ENCODE measurements around the gene SMAD6.

SMAD6 gene

GRCh38 chr15:66700412-66700801 is 1.6 kb upstream of the SMAD6 start:
- in situ Hi-C loops (cut with MboI; ENCODE audit: low sequenced_read_pairs, unreplicated experiment) = no loop called here
- DNase-seq (ENCODE audit: low spot score) = no peak
- no peak for TF ChIP-seq CTCF (IDR thresholded peaks at IDR 0.05; ENCODE audit: borderline replicate concordance, control extremely low read depth, extremely low read depth, insufficient read depth, missing control alignments)

GRCh38 chr15:66700802-66701421 is 1.1 kb upstream of the SMAD6 start:
- DNase-seq (ENCODE audit: low spot score) = peak; percentile 94
- in situ Hi-C loops (cut with MboI; ENCODE audit: low sequenced_read_pairs, unreplicated experiment) = no loop called here
- TF ChIP-seq CTCF (IDR thresholded peaks at IDR 0.05; ENCODE audit: borderline replicate concordance, control extremely low read depth, extremely low read depth, insufficient read depth, missing control alignments) = no peak

GRCh38 chr15:66701422-66702034 is 508 bp upstream of the SMAD6 start:
- peak; percentile 59 for DNase-seq (ENCODE audit: low spot score)
- TF ChIP-seq CTCF (IDR thresholded peaks at IDR 0.05; ENCODE audit: borderline replicate concordance, control extremely low read depth, extremely low read depth, insufficient read depth, missing control alignments) = no peak
- in situ Hi-C loops (cut with MboI; ENCODE audit: low sequenced_read_pairs, unreplicated experiment) = no loop called here

- in situ Hi-C loops (cut with MboI; ENCODE audit: low sequenced_read_pairs, unreplicated experiment) = no loop called here
- TF ChIP-seq CTCF (IDR thresholded peaks at IDR 0.05; ENCODE audit: borderline replicate concordance, control extremely low read depth, extremely low read depth, insufficient read depth, missing control alignments) = no peak
- DNase-seq (ENCODE audit: low spot score) = no peak
These were observed 927 bp downstream of the SMAD6 start for GRCh38 chr15:66702787-66703539.

- no peak for TF ChIP-seq CTCF (IDR thresholded peaks at IDR 0.05; ENCODE audit: borderline replicate concordance, control extremely low read depth, extremely low read depth, insufficient read depth, missing control alignments)
- in situ Hi-C loops (cut with MboI; ENCODE audit: low sequenced_read_pairs, unreplicated experiment) = no loop called here
- peak; percentile 64 for DNase-seq (ENCODE audit: low spot score)
These were observed 1.5 kb downstream of the SMAD6 start for GRCh38 chr15:66703540-66703941.

- TF ChIP-seq CTCF (IDR thresholded peaks at IDR 0.05; ENCODE audit: borderline replicate concordance, control extremely low read depth, extremely low read depth, insufficient read depth, missing control alignments) = no peak
- DNase-seq (ENCODE audit: low spot score) = no peak
- in situ Hi-C loops (cut with MboI; ENCODE audit: low sequenced_read_pairs, unreplicated experiment) = no loop called here
These were observed 2.2 kb downstream of the SMAD6 start for GRCh38 chr15:66704019-66704802.
